Measurements from ENCODE around the gene ATP5F1A.

GRCh38 chr18:46080156-46080555, 17.9 kb downstream of the ATP5F1A start:
- TF ChIP-seq, protein P1, sequence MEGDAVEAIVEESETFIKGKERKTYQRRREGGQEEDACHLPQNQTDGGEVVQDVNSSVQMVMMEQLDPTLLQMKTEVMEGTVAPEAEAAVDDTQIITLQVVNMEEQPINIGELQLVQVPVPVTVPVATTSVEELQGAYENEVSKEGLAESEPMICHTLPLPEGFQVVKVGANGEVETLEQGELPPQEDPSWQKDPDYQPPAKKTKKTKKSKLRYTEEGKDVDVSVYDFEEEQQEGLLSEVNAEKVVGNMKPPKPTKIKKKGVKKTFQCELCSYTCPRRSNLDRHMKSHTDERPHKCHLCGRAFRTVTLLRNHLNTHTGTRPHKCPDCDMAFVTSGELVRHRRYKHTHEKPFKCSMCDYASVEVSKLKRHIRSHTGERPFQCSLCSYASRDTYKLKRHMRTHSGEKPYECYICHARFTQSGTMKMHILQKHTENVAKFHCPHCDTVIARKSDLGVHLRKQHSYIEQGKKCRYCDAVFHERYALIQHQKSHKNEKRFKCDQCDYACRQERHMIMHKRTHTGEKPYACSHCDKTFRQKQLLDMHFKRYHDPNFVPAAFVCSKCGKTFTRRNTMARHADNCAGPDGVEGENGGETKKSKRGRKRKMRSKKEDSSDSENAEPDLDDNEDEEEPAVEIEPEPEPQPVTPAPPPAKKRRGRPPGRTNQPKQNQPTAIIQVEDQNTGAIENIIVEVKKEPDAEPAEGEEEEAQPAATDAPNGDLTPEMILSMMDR (IDR thresholded peaks at IDR 0.05; ENCODE audit: low read depth, low read length) = no peak
- no peak for TF ChIP-seq EZH2phosphoT487 (IDR thresholded peaks at IDR 0.05; ENCODE audit: low read depth)
